ENCODE results near the gene MTHFSD.

DNA sequence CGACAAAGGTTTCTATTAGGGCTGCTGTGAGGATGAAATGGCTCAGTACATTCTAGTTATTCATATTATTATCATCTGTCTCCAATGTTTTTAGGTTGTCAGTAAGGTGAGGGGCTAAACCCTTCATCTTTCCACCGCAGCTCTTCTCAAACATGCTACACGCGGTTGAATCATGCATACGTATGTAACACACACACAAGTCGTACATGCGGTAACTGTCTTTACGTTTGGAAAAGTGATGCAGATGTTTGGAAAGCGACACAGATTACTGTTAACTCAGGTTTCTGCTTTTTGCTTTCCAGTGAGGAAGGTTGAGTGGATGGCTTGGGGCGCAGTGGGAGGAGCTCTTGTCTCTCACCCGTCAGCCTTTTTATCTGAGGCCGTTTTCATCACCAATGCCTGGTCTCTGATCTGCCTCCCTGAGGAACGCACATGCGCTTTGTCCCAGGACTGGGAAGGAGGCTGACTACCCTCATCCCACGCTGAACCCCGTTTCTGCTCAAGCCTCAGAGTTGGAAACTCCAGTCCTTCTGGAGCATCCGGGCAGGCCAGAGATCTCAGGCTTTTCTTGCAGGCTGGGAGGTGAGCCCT, 20.2 kb upstream of the MTHFSD start:
- TF ChIP-seq, protein P1, sequence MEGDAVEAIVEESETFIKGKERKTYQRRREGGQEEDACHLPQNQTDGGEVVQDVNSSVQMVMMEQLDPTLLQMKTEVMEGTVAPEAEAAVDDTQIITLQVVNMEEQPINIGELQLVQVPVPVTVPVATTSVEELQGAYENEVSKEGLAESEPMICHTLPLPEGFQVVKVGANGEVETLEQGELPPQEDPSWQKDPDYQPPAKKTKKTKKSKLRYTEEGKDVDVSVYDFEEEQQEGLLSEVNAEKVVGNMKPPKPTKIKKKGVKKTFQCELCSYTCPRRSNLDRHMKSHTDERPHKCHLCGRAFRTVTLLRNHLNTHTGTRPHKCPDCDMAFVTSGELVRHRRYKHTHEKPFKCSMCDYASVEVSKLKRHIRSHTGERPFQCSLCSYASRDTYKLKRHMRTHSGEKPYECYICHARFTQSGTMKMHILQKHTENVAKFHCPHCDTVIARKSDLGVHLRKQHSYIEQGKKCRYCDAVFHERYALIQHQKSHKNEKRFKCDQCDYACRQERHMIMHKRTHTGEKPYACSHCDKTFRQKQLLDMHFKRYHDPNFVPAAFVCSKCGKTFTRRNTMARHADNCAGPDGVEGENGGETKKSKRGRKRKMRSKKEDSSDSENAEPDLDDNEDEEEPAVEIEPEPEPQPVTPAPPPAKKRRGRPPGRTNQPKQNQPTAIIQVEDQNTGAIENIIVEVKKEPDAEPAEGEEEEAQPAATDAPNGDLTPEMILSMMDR (IDR thresholded peaks at IDR 0.05) = no peak
- TF ChIP-seq POLR2A (IDR thresholded peaks at IDR 0.05) = no peak

All from right lobe of liver (tissue), 4 donors.